Gastroesophageal sphincter (tissue), 4 donors: Measurements from ENCODE around the gene SCAANT1. TPM values are rescaled to one million over a fixed set of nuclear protein-coding genes. Genes with fewer than 3 reads are reported as not detected.

ENCODE experiments used
- ATAC-seq: fragments of 150-250 bp; one replicate; pipeline ENCODE4 v1.9.1; 2016; ENCODE audit warnings: mild to moderate bottlenecking, moderate library complexity
- H3K27ac ChIP-seq, 4 donors: fragments of 200-600 bp; sonication (generic) in 3 of 4; 1 replicate in 3 of 4; 2 replicates in 1 of 4; pipeline ENCODE4 v1.5.1; 2016 to 2019
- H3K27me3 ChIP-seq: fragments of 200-600 bp; sonication (generic); one replicate; pipeline ENCODE4 v1.5.1; 2019
- H3K36me3 ChIP-seq, 2 donors: fragments of 200-600 bp; sonication (generic); one replicate each; pipeline ENCODE4 v1.5.1; 2019; ENCODE audit warnings: control low read depth in 1 of 2
- H3K4me1 ChIP-seq, 3 donors: fragments of 200-600 bp; sonication (generic); 1 replicate in 2 of 3; 2 replicates in 1 of 3; pipeline ENCODE4 v1.5.1; 2016 to 2019; ENCODE audit warnings: control low read depth in 2 of 3
- H3K4me3 ChIP-seq, 2 donors: fragments of 200-600 bp; sonication (generic); one replicate each; pipeline ENCODE4 v1.5.1; 2019; ENCODE audit warnings: mild to moderate bottlenecking in 1 of 2, moderate library complexity in 1 of 2
- H3K9me3 ChIP-seq, 3 donors: fragments of 200-600 bp; sonication (generic); one replicate each; pipeline ENCODE4 v1.5.1; 2017 to 2019; ENCODE audit warnings: control low read depth in 2 of 3
- EP300 ChIP-seq: sonication (generic); formaldehyde crosslinking; IDR thresholded peaks from one replicate; pipeline ENCODE4 v1.6.1; 2017; ENCODE audit warnings: antibody characterized with exemption, mild to moderate bottlenecking
- POLR2A ChIP-seq, 2 donors: fragments of 450-650 bp; IDR thresholded peaks; one replicate each; pipeline ENCODE4 v1.6.1; 2017; ENCODE audit warnings: antibody characterized with exemption in 2 of 2, mild to moderate bottlenecking in 2 of 2, moderate library complexity in 1 of 2
- POLR2AphosphoS5 ChIP-seq: sonication (generic); formaldehyde crosslinking; IDR thresholded peaks from one replicate; pipeline ENCODE4 v1.6.1; 2017; ENCODE audit warnings: antibody characterized with exemption
- WGBS, 2 donors: methylation state at CpG; one replicate each; pipeline ENCODE4 v1.1.5; 2018; ENCODE audit warnings: low coverage in 1 of 2; 5-methylcytosine and 5-hydroxymethylcytosine counted together
- total RNA-seq, 4 donors: library from RNA; depleted of rRNA; stranded (reverse); fragments of >200 nt; gene quantifications; one replicate each; pipeline ENCODE4 v1.1.0, GENCODE V29; 2016
- TF ChIP-seq, protein P1 (sequence below), 4 experiments: fragments of 200-600 bp in 2 of 4; fragments of 450-650 bp in 2 of 4; sonication (generic) in 1 of 4; IDR thresholded peaks; one replicate each; pipeline ENCODE4 v1.5.1; 2017 to 2019; ENCODE audit warnings: antibody characterized with exemption in 4 of 4, mild to moderate bottlenecking in 2 of 4, moderate library complexity in 2 of 4

SCAANT1 gene
- total RNA-seq, 4 donors from 2014 or later, result not detected

DNA sequence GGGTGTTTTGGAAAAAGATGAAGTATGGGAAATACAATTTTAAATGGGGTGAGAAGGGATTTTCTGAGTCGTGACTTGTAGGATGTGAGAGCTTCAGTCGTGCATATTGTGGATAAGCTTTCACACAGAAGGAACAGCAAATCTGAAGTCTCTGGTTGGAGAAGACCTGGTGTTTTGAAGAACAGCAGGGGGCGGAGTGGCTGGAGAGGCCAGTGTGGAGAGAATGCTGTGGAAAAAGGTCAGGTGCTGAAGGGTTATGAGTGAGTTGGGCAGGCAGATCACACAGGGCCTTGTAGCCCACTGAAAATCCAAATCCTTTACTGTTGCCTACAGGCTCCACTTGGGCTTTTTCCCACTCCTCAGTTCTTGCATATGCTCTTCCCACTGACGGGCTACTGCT lies 14.1 kb upstream of the SCAANT1 start:
- H3K27me3 ChIP-seq, result no peaks in the 10 kb centered on the region
- H3K27ac ChIP-seq, result no peak overlapping the region
- H3K4me1 ChIP-seq, result peaks cover 0 to 39% (median 0%) of the 10 kb centered on the region in 3 donors
- 95 to 98% methylated on average over 4 of the region's 4 CpGs for WGBS, 2 donors
- ATAC-seq, result no peak
- H3K36me3 ChIP-seq, result peaks cover 4 to 34% of the 10 kb centered on the region in 2 donors
- TF ChIP-seq POLR2A (IDR thresholded peaks at IDR 0.05), result no peak
- TF ChIP-seq EP300, result no peak
- TF ChIP-seq POLR2AphosphoS5, result no peak
- TF ChIP-seq, protein P1, sequence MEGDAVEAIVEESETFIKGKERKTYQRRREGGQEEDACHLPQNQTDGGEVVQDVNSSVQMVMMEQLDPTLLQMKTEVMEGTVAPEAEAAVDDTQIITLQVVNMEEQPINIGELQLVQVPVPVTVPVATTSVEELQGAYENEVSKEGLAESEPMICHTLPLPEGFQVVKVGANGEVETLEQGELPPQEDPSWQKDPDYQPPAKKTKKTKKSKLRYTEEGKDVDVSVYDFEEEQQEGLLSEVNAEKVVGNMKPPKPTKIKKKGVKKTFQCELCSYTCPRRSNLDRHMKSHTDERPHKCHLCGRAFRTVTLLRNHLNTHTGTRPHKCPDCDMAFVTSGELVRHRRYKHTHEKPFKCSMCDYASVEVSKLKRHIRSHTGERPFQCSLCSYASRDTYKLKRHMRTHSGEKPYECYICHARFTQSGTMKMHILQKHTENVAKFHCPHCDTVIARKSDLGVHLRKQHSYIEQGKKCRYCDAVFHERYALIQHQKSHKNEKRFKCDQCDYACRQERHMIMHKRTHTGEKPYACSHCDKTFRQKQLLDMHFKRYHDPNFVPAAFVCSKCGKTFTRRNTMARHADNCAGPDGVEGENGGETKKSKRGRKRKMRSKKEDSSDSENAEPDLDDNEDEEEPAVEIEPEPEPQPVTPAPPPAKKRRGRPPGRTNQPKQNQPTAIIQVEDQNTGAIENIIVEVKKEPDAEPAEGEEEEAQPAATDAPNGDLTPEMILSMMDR (IDR thresholded peaks at IDR 0.05), result no peak
- no peak overlapping the region for H3K4me3 ChIP-seq
- no peaks in the 10 kb centered on the region for H3K9me3 ChIP-seq

DNA sequence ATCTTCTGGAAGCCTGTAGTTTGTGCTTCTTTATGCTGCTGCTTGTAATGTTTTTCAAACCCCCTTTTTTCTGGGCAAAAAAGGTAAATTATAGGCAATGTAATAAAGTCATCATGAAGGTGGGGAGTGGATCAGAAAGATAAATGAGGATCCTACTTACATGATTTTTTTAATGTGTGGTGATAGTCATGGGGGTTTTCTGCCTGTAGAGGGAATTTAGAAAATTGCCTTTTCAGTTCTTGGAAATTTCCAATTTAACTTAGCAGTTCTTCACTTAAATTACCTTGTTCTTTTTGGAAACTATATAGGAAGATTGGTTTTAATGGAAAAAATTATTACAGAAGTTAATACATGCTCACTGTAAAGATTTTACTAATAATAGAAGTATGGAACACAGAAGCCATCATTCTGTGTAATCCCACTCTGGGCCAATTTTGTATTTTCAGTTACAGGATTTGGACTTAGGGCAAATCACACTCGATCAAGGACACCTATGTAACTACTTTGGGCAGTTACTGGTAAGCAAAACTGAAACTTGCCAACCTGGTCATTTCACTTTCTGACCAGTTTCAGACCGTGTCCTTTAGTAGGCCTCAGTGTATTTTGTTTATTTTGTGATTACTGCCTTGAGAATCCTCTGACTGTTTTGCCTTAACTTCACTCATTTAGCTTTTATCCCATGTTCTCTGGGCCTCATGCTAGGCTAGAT lies 10.5 kb upstream of the SCAANT1 start:
- Histone ChIP-seq H3K27ac (no peak overlapping the region), H3K4me1 (peaks cover 0 to 35% (median 0%) of the 10 kb centered on the region in 3 donors), H3K27me3 (no peaks in the 10 kb centered on the region), H3K9me3 (no peaks in the 10 kb centered on the region), H3K36me3 (peaks cover 4 to 38% of the 10 kb centered on the region in 2 donors), H3K4me3 (no peak overlapping the region)
- no peak for TF ChIP-seq EP300
- TF ChIP-seq, protein P1 (IDR thresholded peaks at IDR 0.05), result no peak
- TF ChIP-seq POLR2A (IDR thresholded peaks at IDR 0.05), result no peak
- no peak for TF ChIP-seq POLR2AphosphoS5
- 93% methylated on average over 2 of the region's 2 CpGs for WGBS, 2 donors
- no peak for ATAC-seq

DNA sequence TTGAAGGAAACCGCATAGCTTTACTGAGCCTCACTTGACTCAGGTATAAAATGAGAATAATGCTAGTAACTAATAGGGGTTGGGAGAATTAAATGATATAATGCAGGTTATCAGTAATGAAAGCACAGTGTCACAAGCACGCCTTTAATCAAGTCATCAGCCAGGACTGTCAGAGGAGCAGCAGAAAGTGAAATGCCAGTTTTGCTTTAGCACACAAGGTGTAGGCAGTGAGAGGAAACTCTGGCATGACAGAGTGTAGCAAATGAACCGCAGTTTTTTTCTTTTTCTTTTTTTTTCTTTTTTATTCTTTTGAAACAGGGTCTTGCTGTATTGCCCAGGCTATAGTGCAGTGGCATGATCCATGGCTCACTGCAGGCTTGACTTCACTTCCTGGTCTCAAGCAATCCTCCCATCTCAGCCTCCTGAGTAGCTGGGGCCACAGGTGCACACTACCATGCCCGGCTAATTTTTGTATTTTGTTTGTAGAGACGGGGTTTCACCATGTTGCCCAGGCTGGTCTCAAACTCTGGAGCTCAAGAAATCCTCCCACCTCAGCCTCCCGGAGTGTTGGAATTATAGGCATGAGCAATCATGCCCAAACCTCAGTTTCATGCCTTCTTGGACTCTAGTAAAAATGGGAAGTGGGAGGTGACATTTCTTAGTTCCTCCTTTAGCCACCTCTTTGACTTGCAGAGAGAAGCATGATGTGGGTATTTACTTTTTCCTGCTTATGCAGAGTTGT lies 9.7 kb upstream of the SCAANT1 start:
- WGBS, 2 donors, result 98 to 100% methylated on average over 1 to 5 of the region's 6 CpGs
- TF ChIP-seq EP300 (no peak), POLR2AphosphoS5 (no peak), POLR2A (IDR thresholded peaks at IDR 0.05) (no peak)
- TF ChIP-seq, protein P1 (IDR thresholded peaks at IDR 0.05), result no peak
- H3K27ac ChIP-seq, result no peak overlapping the region
- H3K4me3 ChIP-seq, result no peak overlapping the region
- H3K27me3 ChIP-seq, result no peaks in the 10 kb centered on the region
- no peak for ATAC-seq
- peaks cover 0 to 28% (median 0%) of the 10 kb centered on the region in 3 donors for H3K4me1 ChIP-seq
- H3K9me3 ChIP-seq, result no peaks in the 10 kb centered on the region
- peaks cover 4 to 46% of the 10 kb centered on the region in 2 donors for H3K36me3 ChIP-seq

DNA sequence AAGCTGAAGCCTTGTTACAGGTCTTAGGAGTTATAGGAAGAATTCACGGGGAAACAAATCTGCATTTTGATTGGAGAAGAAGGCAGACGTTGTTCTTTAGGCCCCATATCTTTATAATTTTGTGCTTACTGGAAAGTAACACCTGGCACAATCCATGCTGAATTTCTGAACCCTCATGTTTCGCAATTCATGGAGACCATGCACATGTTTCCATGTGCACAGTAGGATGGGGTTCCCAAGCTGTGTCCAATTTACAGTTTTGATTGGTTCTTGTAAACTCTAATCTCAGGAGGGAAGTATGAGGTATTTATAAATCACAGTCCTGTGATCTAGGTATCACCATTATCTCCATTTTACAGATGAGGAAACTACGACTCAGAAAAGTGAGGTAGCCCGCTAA lies 7.8 kb upstream of the SCAANT1 start:
- no peak for ATAC-seq
- Histone ChIP-seq H3K27ac (no peak overlapping the region), H3K4me1 (peaks cover 0 to 28% (median 0%) of the 10 kb centered on the region in 3 donors), H3K36me3 (peaks cover 0 to 37% of the 10 kb centered on the region in 2 donors), H3K4me3 (no peak overlapping the region), H3K9me3 (no peaks in the 10 kb centered on the region), H3K27me3 (no peaks in the 10 kb centered on the region)
- WGBS, 2 donors, result 92 to 93% methylated on average over 5 of the region's 5 CpGs
- TF ChIP-seq, protein P1 (IDR thresholded peaks at IDR 0.05), result no peak
- no peak for TF ChIP-seq POLR2AphosphoS5
- TF ChIP-seq POLR2A (IDR thresholded peaks at IDR 0.05), result no peak
- no peak for TF ChIP-seq EP300
